Esophagus (tissue), 2 donors: ENCODE measurements around the gene APOL1. TPM values are rescaled to one million over a fixed set of nuclear protein-coding genes. Genes with fewer than 3 reads are reported as not detected.
"Not testable (repeated sequence)": the region's sequence is repeated elsewhere in the genome, so short reads cannot be mapped to it uniquely, and the experiment has no call there.

ENCODE experiments used
- H3K27ac ChIP-seq, 2 donors: one replicate each; pipeline ENCODE4 v1.5.1; 2013; ENCODE audit warnings: low read depth in 2 of 2, mild to moderate bottlenecking in 2 of 2, inconsistent platforms in 1 of 2, low read length in 1 of 2, moderate library complexity in 1 of 2
- H3K27me3 ChIP-seq, 2 donors: one replicate each; pipeline ENCODE4 v1.6.1; 2013; ENCODE audit warnings: low read length in 2 of 2, control low read depth in 1 of 2, mild to moderate bottlenecking in 1 of 2; ENCODE audit not compliant: insufficient read depth in 2 of 2, control insufficient read depth in 1 of 2
- H3K36me3 ChIP-seq, 2 donors: one replicate each; pipeline ENCODE4 v1.6.1; 2013; ENCODE audit warnings: low read length in 1 of 2; ENCODE audit not compliant: control insufficient read depth in 2 of 2, insufficient read depth in 2 of 2
- H3K4me1 ChIP-seq, 2 donors: one replicate each; pipeline ENCODE4 v1.6.1; 2013; ENCODE audit warnings: low read length in 1 of 2; ENCODE audit not compliant: control insufficient read depth in 2 of 2, insufficient read depth in 2 of 2
- H3K4me3 ChIP-seq, 2 donors: one replicate each; pipeline ENCODE4 v1.5.1; 2013; ENCODE audit warnings: low read length in 2 of 2, mild to moderate bottlenecking in 2 of 2, low read depth in 1 of 2, moderate library complexity in 1 of 2
- H3K9me3 ChIP-seq, 2 donors: one replicate each; pipeline ENCODE4 v1.6.1; 2013; ENCODE audit warnings: mild to moderate bottlenecking in 2 of 2, low read depth in 1 of 2, low read length in 1 of 2, moderate library complexity in 1 of 2; ENCODE audit not compliant: control insufficient read depth in 2 of 2, insufficient read depth in 1 of 2
- WGBS, 2 donors: extraction: QIAGEN DNeasy Blood & Tissue Kit; methylation state at CpG; one replicate each; pipeline ENCODE4 v1.1.7; 2013; 5-methylcytosine and 5-hydroxymethylcytosine counted together
- polyA plus RNA-seq, 2 donors: library from polyadenylated mRNA; stranded (reverse); fragments of 200-250 nt; gene quantifications; one replicate each; pipeline ENCODE4 v1.2.3, GENCODE V29; 2013
- donor health status: healthy with polysubstance abuse.
- donor health status: Bipolar disorder and iron deficiency.

The APOL1 gene
- polyA plus RNA-seq, 2 donors = 9.8 to 10.5 TPM

DNA sequence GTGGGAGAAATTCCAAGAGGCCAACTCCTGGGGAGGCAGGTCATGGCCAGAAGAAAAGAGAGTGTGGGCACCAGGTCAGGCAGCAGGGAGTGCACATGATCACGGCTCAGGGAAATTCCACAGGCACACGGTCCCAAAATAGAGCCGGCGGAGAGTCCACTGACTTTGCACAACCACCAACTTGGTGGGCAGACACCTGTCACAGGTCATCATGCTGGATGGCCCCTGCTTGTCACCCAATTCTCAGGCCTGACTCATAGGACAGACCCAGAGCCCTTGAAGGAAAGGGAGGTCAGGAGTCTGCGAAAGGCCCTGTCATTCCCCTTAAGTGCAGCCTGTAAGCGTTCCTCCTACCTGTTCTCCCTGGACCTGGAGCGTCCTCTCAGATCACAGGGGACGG, 29.4 kb upstream of the APOL1 start:
- Histone ChIP-seq H3K36me3 (peaks cover 9 to 12% of the 10 kb centered on the region in 2 donors), H3K9me3 (no peaks in the 10 kb centered on the region), H3K27me3 (no peaks in the 10 kb centered on the region), H3K27ac (no peak overlapping the region), H3K4me3 (no peak overlapping the region), H3K4me1 (no peaks in the 10 kb centered on the region)
- 83 to 89% methylated on average over 8 of the region's 8 CpGs for WGBS, 2 donors

DNA sequence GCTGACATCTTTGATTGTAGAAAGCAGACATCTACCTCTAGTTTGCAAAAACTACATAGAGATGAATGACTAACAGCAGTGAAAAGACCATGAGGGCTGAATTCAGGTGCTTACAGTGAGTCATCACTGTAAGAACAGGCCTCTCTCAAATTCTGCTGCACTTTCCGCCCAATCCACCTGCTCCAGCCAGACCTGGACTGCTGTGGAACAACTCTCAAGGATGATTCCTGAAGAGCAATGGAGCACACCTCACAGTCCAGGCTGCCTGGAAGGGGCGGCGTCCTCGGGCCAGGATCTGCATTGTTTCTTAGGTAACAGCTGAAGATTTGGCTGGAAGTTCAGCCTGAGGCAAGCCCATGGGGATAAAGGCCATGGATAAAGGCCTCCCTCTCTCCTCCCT, 28.7 kb upstream of the APOL1 start:
- no peaks in the 10 kb centered on the region for H3K4me1 ChIP-seq
- H3K9me3 ChIP-seq = no peaks in the 10 kb centered on the region
- H3K27me3 ChIP-seq = no peaks in the 10 kb centered on the region
- WGBS, 2 donors = 75 to 83% methylated on average over 4 of the region's 4 CpGs
- H3K4me3 ChIP-seq = no peak overlapping the region
- H3K36me3 ChIP-seq = peaks cover 9 to 18% of the 10 kb centered on the region in 2 donors
- no peak overlapping the region for H3K27ac ChIP-seq

DNA sequence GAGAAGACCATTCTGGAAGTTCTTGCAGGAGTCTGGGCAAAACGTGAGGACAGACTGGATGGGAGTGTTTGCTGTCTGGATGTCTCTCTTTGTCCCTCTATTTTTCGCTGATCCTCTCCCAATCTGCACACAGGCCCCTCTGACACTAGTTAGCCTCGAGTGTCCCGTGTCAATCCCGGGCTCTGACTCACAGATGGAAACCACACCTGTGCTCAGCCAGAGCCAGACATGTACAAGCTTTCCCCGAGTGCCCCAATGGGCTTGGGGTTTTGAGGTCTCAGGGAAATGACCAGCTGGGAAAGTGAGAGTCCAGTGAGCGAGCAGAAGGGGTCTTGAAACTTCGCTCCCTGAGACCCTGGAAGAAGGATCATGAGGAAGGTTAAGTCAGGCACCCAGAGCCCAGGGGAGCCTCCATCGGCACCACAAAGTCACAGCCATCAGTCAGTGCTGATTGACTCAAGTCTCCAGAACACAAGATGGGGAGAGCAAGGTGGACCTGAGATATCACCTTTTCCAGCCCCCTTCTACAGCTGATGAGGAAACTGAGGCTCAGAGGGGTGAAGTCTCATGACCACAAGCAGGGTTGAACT, 27.5 kb upstream of the APOL1 start:
- no peak overlapping the region for H3K27ac ChIP-seq
- WGBS, 2 donors = 77 to 81% methylated on average over 9 of the region's 9 CpGs
- no peak overlapping the region for H3K4me3 ChIP-seq
- H3K27me3 ChIP-seq = no peaks in the 10 kb centered on the region
- peaks cover 9 to 20% of the 10 kb centered on the region in 2 donors for H3K36me3 ChIP-seq
- H3K9me3 ChIP-seq = no peaks in the 10 kb centered on the region
- H3K4me1 ChIP-seq = no peaks in the 10 kb centered on the region

DNA sequence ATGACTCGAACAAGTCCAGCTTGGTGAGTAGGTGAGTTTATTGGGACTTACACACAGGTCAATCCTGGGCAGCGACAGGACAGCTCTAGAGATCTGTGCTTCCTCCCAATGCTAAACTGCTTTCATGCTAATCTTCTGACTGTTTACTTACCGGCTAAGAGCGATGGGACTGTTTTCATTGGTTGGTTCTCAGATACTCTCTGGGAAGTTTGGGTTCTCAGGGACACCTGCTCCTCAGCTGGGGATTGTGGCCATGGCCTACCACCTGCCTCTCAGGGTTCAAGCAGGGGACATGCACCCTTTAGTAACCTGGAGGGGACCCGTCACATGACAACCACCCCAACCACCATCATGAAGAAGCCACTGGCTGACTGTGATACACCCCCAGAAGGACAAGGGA, 26.7 kb upstream of the APOL1 start:
- Histone ChIP-seq H3K36me3 (peaks cover 10 to 25% of the 10 kb centered on the region in 2 donors), H3K9me3 (no peaks in the 10 kb centered on the region), H3K27ac (no peak overlapping the region), H3K4me1 (no peaks in the 10 kb centered on the region), H3K27me3 (no peaks in the 10 kb centered on the region), H3K4me3 (no peak overlapping the region)
- WGBS, 2 donors = 86 to 93% methylated on average over 5 of the region's 5 CpGs

DNA sequence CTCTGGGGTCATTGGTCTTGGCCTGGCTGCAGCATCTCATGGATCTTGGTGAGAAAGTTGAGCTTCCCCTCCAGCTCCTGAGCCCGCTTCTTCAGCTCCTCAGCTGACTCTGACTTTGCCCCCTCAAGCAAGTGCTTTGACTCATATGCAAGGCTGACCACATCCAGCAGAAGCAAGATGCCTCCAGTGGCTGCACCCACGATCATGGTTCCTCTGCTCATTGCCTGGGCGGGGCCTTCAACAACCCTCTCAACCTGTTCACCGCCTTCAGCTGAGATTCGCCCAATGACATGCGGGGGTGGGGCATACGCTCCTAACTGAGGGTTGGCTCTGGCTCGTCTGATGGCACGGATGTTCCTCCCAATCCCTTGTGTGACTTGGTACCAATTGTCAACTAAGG, 25.5 kb upstream of the APOL1 start:
- Histone ChIP-seq H3K27ac (no peak overlapping the region), H3K36me3 (peaks cover 14 to 27% of the 10 kb centered on the region in 2 donors), H3K9me3 (no peaks in the 10 kb centered on the region), H3K4me1 (no peaks in the 10 kb centered on the region), H3K4me3 (no peak overlapping the region), H3K27me3 (no peaks in the 10 kb centered on the region)
- 93% methylated on average over 9 of the region's 9 CpGs for WGBS, 2 donors

DNA sequence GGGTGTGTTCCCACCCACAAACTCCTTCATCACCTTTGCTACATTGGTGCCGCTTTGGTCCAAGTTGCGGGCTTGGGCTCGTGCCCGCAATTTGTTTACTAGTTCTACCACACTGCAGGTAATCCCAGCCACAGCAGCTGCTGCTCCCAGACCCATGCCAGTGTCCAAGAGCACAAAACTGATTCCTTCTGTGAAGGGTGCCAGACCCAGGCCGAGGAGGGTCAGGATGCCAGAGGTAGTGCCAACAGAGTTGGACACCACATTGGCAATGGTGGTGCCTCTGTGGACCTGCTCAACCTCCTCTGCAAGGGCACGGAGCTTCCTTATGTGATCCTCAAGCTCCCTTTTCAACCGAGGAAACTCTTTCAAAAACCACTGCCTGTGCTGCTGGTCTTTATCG, 25.1 kb upstream of the APOL1 start:
- H3K9me3 ChIP-seq = no peaks in the 10 kb centered on the region
- H3K27ac ChIP-seq = no peak overlapping the region
- no peaks in the 10 kb centered on the region for H3K4me1 ChIP-seq
- peaks cover 14 to 31% of the 10 kb centered on the region in 2 donors for H3K36me3 ChIP-seq
- no peak overlapping the region for H3K4me3 ChIP-seq
- WGBS, 2 donors = 91 to 95% methylated on average over 8 of the region's 8 CpGs
- H3K27me3 ChIP-seq = no peaks in the 10 kb centered on the region

DNA sequence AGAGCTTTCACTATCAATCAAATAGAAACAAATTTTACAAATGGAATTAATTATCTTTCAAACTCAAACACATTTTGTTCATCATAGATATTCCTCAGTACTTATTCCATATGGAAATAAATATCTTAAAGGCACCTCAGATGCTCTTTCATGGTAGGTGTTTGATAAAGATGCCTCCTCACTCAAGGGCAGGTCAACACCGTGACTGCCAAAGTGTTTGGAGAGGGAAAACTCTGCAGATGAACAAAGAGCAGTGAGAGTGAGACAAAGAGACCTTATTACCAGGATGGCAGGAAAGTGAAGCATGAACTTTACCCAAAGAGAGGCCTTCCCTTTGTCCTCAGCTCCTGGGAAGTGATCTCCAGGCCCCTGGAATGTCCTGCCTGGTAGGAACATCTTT, 24.6 kb upstream of the APOL1 start:
- not testable (repeated sequence) for H3K9me3 ChIP-seq, H3K27ac ChIP-seq, H3K27me3 ChIP-seq, H3K4me1 ChIP-seq, H3K4me3 ChIP-seq
- peaks cover 14 to 35% of the 10 kb centered on the region in 2 donors for H3K36me3 ChIP-seq
- WGBS, 2 donors = 85 to 94% methylated on average over 1 of the region's 1 CpG

DNA sequence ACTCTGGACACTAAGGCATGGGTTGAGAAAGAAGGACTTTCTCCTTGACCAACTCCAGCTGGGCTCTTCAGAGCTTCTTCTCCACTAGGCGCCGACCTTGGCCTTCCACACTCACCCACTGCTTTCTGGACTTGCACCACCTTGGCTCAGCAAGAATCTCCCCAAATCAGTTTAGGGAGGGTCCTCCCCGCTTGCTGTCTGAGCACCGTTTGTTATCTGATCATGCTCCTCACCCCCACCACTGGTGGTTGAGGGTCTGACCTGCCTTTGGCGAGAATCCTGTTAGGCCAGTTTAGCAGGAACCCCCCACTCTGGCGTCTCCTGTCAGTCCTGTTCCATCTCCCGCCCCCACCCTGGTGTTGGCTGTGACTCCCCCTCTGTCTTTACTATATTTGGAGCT, 24.0 kb upstream of the APOL1 start:
- WGBS, 2 donors = 81 to 83% methylated on average over 7 of the region's 7 CpGs
- peaks cover 14 to 38% of the 10 kb centered on the region in 2 donors for H3K36me3 ChIP-seq
- no peak overlapping the region for H3K4me3 ChIP-seq
- no peak overlapping the region for H3K27ac ChIP-seq
- no peaks in the 10 kb centered on the region for H3K27me3 ChIP-seq
- no peaks in the 10 kb centered on the region for H3K9me3 ChIP-seq
- no peaks in the 10 kb centered on the region for H3K4me1 ChIP-seq

DNA sequence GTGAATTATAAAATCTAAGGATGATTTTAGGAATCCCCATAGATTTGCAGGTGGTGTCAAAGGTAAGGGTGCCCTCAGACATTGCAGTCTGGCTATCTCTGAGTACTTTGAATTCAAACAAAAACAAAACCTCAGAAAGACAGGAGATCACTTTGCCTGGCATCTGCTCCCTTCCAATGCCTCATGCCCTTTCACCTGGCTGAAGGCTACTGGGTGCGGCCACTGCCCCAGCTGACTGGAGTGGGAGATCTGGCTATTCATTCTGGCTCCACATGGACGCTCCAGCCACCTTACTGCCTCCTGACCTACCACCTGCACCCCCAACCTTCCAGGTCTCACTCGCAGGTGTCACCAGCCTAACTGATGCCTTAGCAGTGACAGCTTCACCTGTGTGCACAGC, 23.3 kb upstream of the APOL1 start:
- not testable (repeated sequence) for H3K27ac ChIP-seq, H3K4me3 ChIP-seq, H3K27me3 ChIP-seq, H3K9me3 ChIP-seq, H3K4me1 ChIP-seq
- peaks cover 14 to 38% of the 10 kb centered on the region in 2 donors for H3K36me3 ChIP-seq
- 89 to 92% methylated on average over 3 of the region's 3 CpGs for WGBS, 2 donors

DNA sequence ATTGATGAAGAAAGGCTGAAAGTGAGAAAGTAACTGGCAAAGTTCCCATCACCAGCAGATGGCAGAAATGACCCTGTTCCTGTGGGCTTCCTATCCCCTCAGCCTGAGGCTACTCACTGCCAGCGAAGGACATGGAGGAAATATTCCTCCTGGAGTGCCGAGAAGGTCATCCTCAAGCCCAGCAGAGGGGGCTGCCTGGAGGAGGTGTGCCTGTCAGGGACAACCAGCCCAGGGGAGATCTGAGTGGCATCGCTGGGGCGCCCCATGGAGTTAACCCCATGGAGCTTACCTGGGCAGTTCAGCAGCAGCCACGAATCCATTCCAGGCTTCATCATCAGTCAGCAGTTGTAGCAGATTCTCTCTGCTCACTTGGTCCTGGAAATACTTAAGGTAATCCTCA, 21.9 kb upstream of the APOL1 start:
- H3K36me3 ChIP-seq = peaks cover 14 to 38% of the 10 kb centered on the region in 2 donors

More for the DNA sequence above, 21.9 kb upstream of the APOL1 start:
- H3K4me1 ChIP-seq, H3K27me3 ChIP-seq, H3K4me3 ChIP-seq, H3K9me3 ChIP-seq, H3K27ac ChIP-seq: not testable (repeated sequence)
- WGBS, 2 donors = 84% methylated on average over 5 of the region's 5 CpGs
